Measurements from ENCODE around the gene SPATA31D3.
"Not testable (repeated sequence)": the region's sequence is repeated elsewhere in the genome, so short reads cannot be mapped to it uniquely, and the experiment has no call there.

The SPATA31D3 gene

GRCh38 chr9:81984928-81985327, 41.6 kb downstream of the SPATA31D3 start:
- Histone ChIP-seq H3K27ac (no peak overlapping the region), H3K27me3 (replicated peaks) (no peaks in the 10 kb centered on the region), H3K4me3 (ENCODE audit: low read depth, low read length) (no peak overlapping the region), H3K36me3 (replicated peaks) (no peaks in the 10 kb centered on the region)
- TF ChIP-seq CTCF (IDR thresholded peaks at IDR 0.05; ENCODE audit: low read depth, low read length, missing control alignments), result no peak
- in situ Hi-C loops (cut with HindIII; ENCODE audit: low pct_ligation_motif_present, low sequenced_read_pairs), result no loop called here
- DNase-seq, result no peak

- Histone ChIP-seq H3K4me3 (ENCODE audit: low read depth, low read length) (no peak overlapping the region), H3K27ac (no peak overlapping the region), H3K36me3 (replicated peaks) (no peaks in the 10 kb centered on the region), H3K27me3 (replicated peaks) (no peaks in the 10 kb centered on the region)
- TF ChIP-seq CTCF (IDR thresholded peaks at IDR 0.05; ENCODE audit: low read depth, low read length, missing control alignments), result no peak
- DNase-seq, result no peak
- in situ Hi-C loops (cut with HindIII; ENCODE audit: low pct_ligation_motif_present, low sequenced_read_pairs), result no loop called here
These were observed 42.8 kb downstream of the SPATA31D3 start for GRCh38 chr9:81986051-81986450.

GRCh38 chr9:81988472-81988871, 45.2 kb downstream of the SPATA31D3 start, which contains the start of gene SPATA31D1:
Gene SPATA31D1 (plus strand): TSS chr9:81988772. CDS start chr9:81988819, 47 bp downstream.
- in situ Hi-C loops (cut with HindIII; ENCODE audit: low pct_ligation_motif_present, low sequenced_read_pairs); DNase-seq: not testable (repeated sequence)

GRCh38 chr9:81989700-81990099, 46.4 kb downstream of the SPATA31D3 start:
- in situ Hi-C loops (cut with HindIII; ENCODE audit: low pct_ligation_motif_present, low sequenced_read_pairs), result no loop called here
- Histone ChIP-seq H3K27ac (no peak overlapping the region), H3K27me3 (replicated peaks) (no peaks in the 10 kb centered on the region), H3K36me3 (replicated peaks) (no peaks in the 10 kb centered on the region), H3K4me3 (ENCODE audit: low read depth, low read length) (no peak overlapping the region)
- no peak for TF ChIP-seq CTCF (IDR thresholded peaks at IDR 0.05; ENCODE audit: low read depth, low read length, missing control alignments)
- no peak for DNase-seq

More at GRCh38 chr9:81988472-81988871, 45.2 kb downstream of the SPATA31D3 start, which contains the start of gene SPATA31D1:
- H3K4me3 ChIP-seq (ENCODE audit: low read depth, low read length); H3K36me3 ChIP-seq (replicated peaks); H3K27me3 ChIP-seq (replicated peaks); H3K27ac ChIP-seq: not testable (repeated sequence)

DNA sequence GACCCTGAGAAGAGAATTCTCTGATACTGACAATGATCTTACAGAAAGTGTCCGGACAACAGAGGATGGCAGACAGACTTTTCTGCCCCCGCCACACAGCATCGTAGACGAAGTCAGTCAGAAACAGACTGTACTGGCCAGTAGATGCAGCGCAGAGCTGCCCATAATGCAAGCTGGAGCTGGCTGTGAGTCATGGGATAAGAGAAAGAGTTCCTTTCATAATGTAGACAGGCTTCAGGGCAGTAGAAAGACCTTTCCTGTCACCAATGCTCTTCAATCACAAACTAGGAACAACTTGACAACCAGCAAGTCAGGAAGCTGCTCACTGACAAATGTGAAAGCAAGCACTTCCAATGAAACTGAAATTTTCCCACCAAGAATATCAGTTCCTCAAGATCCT, 50.4 kb downstream of the SPATA31D3 start:
- TF ChIP-seq CTCF (IDR thresholded peaks at IDR 0.05; ENCODE audit: low read depth, low read length, missing control alignments), result no peak
- DNase-seq, result no peak
- Histone ChIP-seq H3K27ac (no peak overlapping the region), H3K4me3 (ENCODE audit: low read depth, low read length) (no peak overlapping the region), H3K27me3 (replicated peaks) (no peaks in the 10 kb centered on the region), H3K36me3 (replicated peaks) (no peaks in the 10 kb centered on the region)
- in situ Hi-C loops (cut with HindIII; ENCODE audit: low pct_ligation_motif_present, low sequenced_read_pairs), result no loop called here

All from brain microvascular endothelial cell (primary cell).